ENCODE data around the gene LCN10. TPM values are rescaled to one million over a fixed set of nuclear protein-coding genes. Genes with fewer than 3 reads are reported as not detected.

LCN10 gene
- total and polyA plus RNA-seq, 9 of the 15 experiments (the other 6 are each of a cell fraction or from before 2014, with no cell fraction given), result 0.10 to 0.21 (median 0.14) TPM; not detected in 6

GRCh38 chr9:136728080-136728547 lies 14.6 kb downstream of the LCN10 start (continued):
- peak; percentile 20; the same call in 1 of the 2 replicates for TF ChIP-seq TOE1 (IDR thresholded peaks at IDR 0.05; ENCODE audit: borderline replicate concordance)
- TF ChIP-seq TOE1 (CRISPR knock-in tag; IDR thresholded peaks at IDR 0.05; ENCODE audit: borderline replicate concordance, low read depth), result peak; percentile 95; the same call in 1 of the 2 replicates
- TF ChIP-seq ETS1 (conservative IDR thresholded peaks at IDR 0.05; ENCODE audit: control insufficient read depth, low read depth, low read length), result peak; percentile 95
- TF ChIP-seq SNAPC5 (CRISPR knock-in tag; IDR thresholded peaks at IDR 0.05), result no peak
- TF ChIP-seq CEBPG (CRISPR knock-in tag; IDR thresholded peaks at IDR 0.05), result no peak
- TF ChIP-seq CEBPG (tag; conservative IDR thresholded peaks at IDR 0.05 in 1 of 2, IDR thresholded peaks at IDR 0.05 in 1 of 2), result no peak
- TF ChIP-seq ADNP (tag; IDR thresholded peaks at IDR 0.05), result no peak; the same call in 1 of the 2 replicates
- TF ChIP-seq ZNF184 (CRISPR knock-in tag; IDR thresholded peaks at IDR 0.05), result no peak
- no peak for TF ChIP-seq RBM17 (IDR thresholded peaks at IDR 0.05; ENCODE audit: borderline replicate concordance, low read depth, low read length)
- 0 out of 2 replicates have a peak, but pooled peaks have one; percentile 47 for TF ChIP-seq SREBF1 (IDR thresholded peaks at IDR 0.05; ENCODE audit: borderline replicate concordance, low read depth, low read length)
- no peak for TF ChIP-seq SP2 (IDR thresholded peaks at IDR 0.05; ENCODE audit: extremely low read depth, low read depth, low read length, poor library complexity, severe bottlenecking)
- TF ChIP-seq ZNF609 (CRISPR knock-in tag; IDR thresholded peaks at IDR 0.05; ENCODE audit: borderline replicate concordance), result peak; percentile 97
- TF ChIP-seq THRAP3 (IDR thresholded peaks at IDR 0.05; ENCODE audit: borderline replicate concordance), result no peak
- TF ChIP-seq YBX1 (IDR thresholded peaks at IDR 0.05), result no peak
- peak; percentile 99 for TF ChIP-seq RB1 (IDR thresholded peaks at IDR 0.05; ENCODE audit: low read depth)
- peak; percentile 95 for TF ChIP-seq GTF2A2 (tag; IDR thresholded peaks at IDR 0.05)
- no peak for TF ChIP-seq DIDO1 (tag; IDR thresholded peaks at IDR 0.05; ENCODE audit: low read depth)
- TF ChIP-seq, protein P1, sequence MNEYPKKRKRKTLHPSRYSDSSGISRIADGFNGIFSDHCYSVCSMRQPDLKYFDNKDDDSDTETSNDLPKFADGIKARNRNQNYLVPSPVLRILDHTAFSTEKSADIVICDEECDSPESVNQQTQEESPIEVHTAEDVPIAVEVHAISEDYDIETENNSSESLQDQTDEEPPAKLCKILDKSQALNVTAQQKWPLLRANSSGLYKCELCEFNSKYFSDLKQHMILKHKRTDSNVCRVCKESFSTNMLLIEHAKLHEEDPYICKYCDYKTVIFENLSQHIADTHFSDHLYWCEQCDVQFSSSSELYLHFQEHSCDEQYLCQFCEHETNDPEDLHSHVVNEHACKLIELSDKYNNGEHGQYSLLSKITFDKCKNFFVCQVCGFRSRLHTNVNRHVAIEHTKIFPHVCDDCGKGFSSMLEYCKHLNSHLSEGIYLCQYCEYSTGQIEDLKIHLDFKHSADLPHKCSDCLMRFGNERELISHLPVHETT (CRISPR knock-in tag; conservative IDR thresholded peaks at IDR 0.05 in 1 of 2, IDR thresholded peaks at IDR 0.05 in 1 of 2), result peak in 1 of 2 experiments; percentile 73; a peak in 2 of 4 replicates
- TF ChIP-seq SAFB2 (IDR thresholded peaks at IDR 0.05; ENCODE audit: borderline replicate concordance, low read depth, low read length, severe bottlenecking), result no peak
- TF ChIP-seq CC2D1A (IDR thresholded peaks at IDR 0.05), result no peak
- no peak for TF ChIP-seq GATA2 (CRISPR knock-in tag; IDR thresholded peaks at IDR 0.05)
